ENCODE measurements around the gene DPY19L1.
"Not testable (repeated sequence)": the region's sequence is repeated elsewhere in the genome, so short reads cannot be mapped to it uniquely, and the experiment has no call there.

Gene DPY19L1

GRCh38 chr7:34918198-34918861 is 119.0 kb downstream of the DPY19L1 start:
- not testable (repeated sequence) for DNase-seq (ENCODE audit: low read depth)

- DNase-seq (ENCODE audit: low read depth), result not testable (repeated sequence)
Measured at GRCh38 chr7:34917515-34917914, 119.8 kb downstream of the DPY19L1 start.

- no peak for DNase-seq (ENCODE audit: low read depth)
Measured at GRCh38 chr7:34916267-34916666, 121.0 kb downstream of the DPY19L1 start.

- DNase-seq (ENCODE audit: low read depth), result no peak
Measured at GRCh38 chr7:34912236-34912635, 125.0 kb downstream of the DPY19L1 start.

- not testable (repeated sequence) for DNase-seq (ENCODE audit: low read depth)
Measured at GRCh38 chr7:34906266-34906850, 130.9 kb downstream of the DPY19L1 start.

GRCh38 chr7:34904987-34905386 is 132.3 kb downstream of the DPY19L1 start:
- no peak for DNase-seq (ENCODE audit: low read depth)

GRCh38 chr7:34903921-34904320 is 133.4 kb downstream of the DPY19L1 start:
- not testable (repeated sequence) for DNase-seq (ENCODE audit: low read depth)

GRCh38 chr7:34902182-34902581 is 135.1 kb downstream of the DPY19L1 start:
- DNase-seq (ENCODE audit: low read depth), result no peak

GRCh38 chr7:34900891-34901513 is 136.3 kb downstream of the DPY19L1 start:
- no peak for DNase-seq (ENCODE audit: low read depth)

GRCh38 chr7:34895202-34895601 is 142.1 kb downstream of the DPY19L1 start:
- DNase-seq (ENCODE audit: low read depth), result no peak

GRCh38 chr7:34889951-34890350 is 147.3 kb downstream of the DPY19L1 start:
- no peak for DNase-seq (ENCODE audit: low read depth)

- DNase-seq (ENCODE audit: low read depth), result no peak
Measured at GRCh38 chr7:34886856-34887255, 150.4 kb downstream of the DPY19L1 start.

GRCh38 chr7:34883855-34884254 is 153.4 kb downstream of the DPY19L1 start:
- not testable (repeated sequence) for DNase-seq (ENCODE audit: low read depth)

- no peak for DNase-seq (ENCODE audit: low read depth)
Measured at GRCh38 chr7:34879871-34880270, 157.4 kb downstream of the DPY19L1 start.

GRCh38 chr7:34878944-34879735 is 158.1 kb downstream of the DPY19L1 start:
- not testable (repeated sequence) for DNase-seq (ENCODE audit: low read depth)

All from iris pigment epithelial cell (primary cell).